Neural progenitor cell (in vitro differentiated cells): ENCODE results near the gene H2AZ2.

Source experiments
- CTCF ChIP-seq: fragments of 200-600 bp; sonication (generic); IDR thresholded peaks from 2 replicates; pipeline ENCODE4 v1.5.1; 2017; ENCODE audit warnings: antibody characterized with exemption, mild to moderate bottlenecking
- EZH2 ChIP-seq: fragments of 200-600 bp; sonication (generic); IDR thresholded peaks from 2 replicates; pipeline ENCODE4 v1.6.1; 2017; ENCODE audit warnings: antibody characterized with exemption, mild to moderate bottlenecking, moderate library complexity
- EZH2phosphoT487 ChIP-seq: fragments of 200-600 bp; sonication (generic); IDR thresholded peaks from 2 replicates; pipeline ENCODE4 v1.6.1; 2017; ENCODE audit warnings: antibody characterized with exemption

GRCh38 chr7:44858161-44858560 is 10.3 kb upstream of the H2AZ2 start:
- peak; percentile 6 for TF ChIP-seq CTCF
- no peak for TF ChIP-seq EZH2
- no peak for TF ChIP-seq EZH2phosphoT487
